ENCODE measurements around the gene SNRNP27.

SNRNP27 gene

GRCh38 chr2:69933839-69934613 lies 40.3 kb downstream of the SNRNP27 start:
- peak; percentile 80 for DNase-seq (ENCODE audit: low read depth)
- H3K4me3 ChIP-seq (ENCODE audit: low read length): peak overlapping the region; percentile 6; the same call in 1 of the 2 replicates
- TF ChIP-seq, protein P1, sequence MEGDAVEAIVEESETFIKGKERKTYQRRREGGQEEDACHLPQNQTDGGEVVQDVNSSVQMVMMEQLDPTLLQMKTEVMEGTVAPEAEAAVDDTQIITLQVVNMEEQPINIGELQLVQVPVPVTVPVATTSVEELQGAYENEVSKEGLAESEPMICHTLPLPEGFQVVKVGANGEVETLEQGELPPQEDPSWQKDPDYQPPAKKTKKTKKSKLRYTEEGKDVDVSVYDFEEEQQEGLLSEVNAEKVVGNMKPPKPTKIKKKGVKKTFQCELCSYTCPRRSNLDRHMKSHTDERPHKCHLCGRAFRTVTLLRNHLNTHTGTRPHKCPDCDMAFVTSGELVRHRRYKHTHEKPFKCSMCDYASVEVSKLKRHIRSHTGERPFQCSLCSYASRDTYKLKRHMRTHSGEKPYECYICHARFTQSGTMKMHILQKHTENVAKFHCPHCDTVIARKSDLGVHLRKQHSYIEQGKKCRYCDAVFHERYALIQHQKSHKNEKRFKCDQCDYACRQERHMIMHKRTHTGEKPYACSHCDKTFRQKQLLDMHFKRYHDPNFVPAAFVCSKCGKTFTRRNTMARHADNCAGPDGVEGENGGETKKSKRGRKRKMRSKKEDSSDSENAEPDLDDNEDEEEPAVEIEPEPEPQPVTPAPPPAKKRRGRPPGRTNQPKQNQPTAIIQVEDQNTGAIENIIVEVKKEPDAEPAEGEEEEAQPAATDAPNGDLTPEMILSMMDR (conservative IDR thresholded peaks at IDR 0.05; ENCODE audit: low read length): no peak

DNA sequence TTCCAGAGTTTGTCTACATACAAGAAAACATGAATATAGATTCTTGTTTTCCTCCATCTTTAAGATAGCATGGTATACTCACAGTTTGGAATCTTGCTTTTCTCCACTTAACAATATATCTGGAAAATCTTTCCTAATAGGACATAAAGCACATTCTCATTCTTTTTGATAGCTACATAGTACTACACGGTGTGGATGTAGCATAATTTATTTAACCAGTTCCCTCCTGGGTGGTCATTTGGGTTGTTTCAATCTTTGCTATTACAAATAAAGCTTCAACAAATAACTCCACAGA lies 40.8 kb downstream of the SNRNP27 start:
- TF ChIP-seq, protein P1 (conservative IDR thresholded peaks at IDR 0.05; ENCODE audit: low read length): no peak
- DNase-seq (ENCODE audit: low read depth): no peak
- no peak overlapping the region; the same call in none of the 2 replicates for H3K4me3 ChIP-seq (ENCODE audit: low read length)

GRCh38 chr2:69935011-69935410 lies 41.3 kb downstream of the SNRNP27 start:
- no peak overlapping the region for H3K4me3 ChIP-seq (ENCODE audit: low read length)
- TF ChIP-seq, protein P1 (conservative IDR thresholded peaks at IDR 0.05; ENCODE audit: low read length): no peak
- no peak for DNase-seq (ENCODE audit: low read depth)

DNA sequence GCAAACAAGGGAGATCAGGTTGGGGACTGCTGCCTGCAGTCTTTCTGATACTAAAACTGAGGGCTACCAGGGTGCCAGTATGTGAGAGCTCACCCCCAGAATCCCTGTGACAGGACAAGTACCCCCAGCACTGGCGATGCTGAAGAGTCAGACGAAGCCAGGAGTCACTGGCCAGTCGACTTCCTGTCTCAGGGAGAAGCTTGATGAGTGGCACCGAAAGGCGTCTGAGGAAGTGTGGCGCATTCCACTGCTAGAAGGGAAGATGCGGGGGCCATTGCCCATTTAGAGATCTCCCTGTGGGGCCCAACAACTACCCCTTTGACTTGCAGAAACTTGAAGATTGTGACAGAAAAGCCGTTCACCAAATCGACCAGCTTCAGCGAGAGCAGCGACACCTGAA lies 43.1 kb downstream of the SNRNP27 start:
- TF ChIP-seq, protein P1 (conservative IDR thresholded peaks at IDR 0.05; ENCODE audit: low read length): no peak
- H3K4me3 ChIP-seq (ENCODE audit: low read length): no peak overlapping the region
- DNase-seq (ENCODE audit: low read depth): no peak

DNA sequence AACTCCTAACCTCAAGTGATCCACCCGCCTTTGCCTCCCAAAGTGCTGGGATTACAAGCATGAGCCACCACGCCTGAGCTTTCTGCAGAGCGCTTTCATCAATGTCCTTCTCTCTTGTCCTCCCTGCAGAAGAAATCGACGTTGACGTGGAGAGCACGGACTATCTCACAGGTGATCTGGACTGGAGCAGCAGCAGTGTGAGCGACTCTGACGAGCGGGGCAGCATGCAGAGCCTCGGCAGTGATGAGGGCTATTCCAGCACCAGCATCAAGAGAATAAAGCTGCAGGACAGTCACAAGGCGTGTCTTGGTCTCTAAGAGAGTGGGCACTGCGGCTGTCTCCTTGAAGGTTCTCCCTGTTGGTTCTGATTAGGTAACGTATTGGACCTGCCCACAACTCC lies 44.2 kb downstream of the SNRNP27 start:
- no peak for DNase-seq (ENCODE audit: low read depth)
- TF ChIP-seq, protein P1 (conservative IDR thresholded peaks at IDR 0.05; ENCODE audit: low read length): no peak

GRCh38 chr2:69939722-69940121 lies 46.0 kb downstream of the SNRNP27 start:
- no peak for DNase-seq (ENCODE audit: low read depth)
- TF ChIP-seq, protein P1 (conservative IDR thresholded peaks at IDR 0.05; ENCODE audit: low read length): no peak
- no peak overlapping the region for H3K4me3 ChIP-seq (ENCODE audit: low read length)

More for the DNA sequence above, 44.2 kb downstream of the SNRNP27 start:
- H3K4me3 ChIP-seq (ENCODE audit: low read length): no peak overlapping the region

GRCh38 chr2:69940691-69941090 lies 46.9 kb downstream of the SNRNP27 start:
- no peak for DNase-seq (ENCODE audit: low read depth)
- H3K4me3 ChIP-seq (ENCODE audit: low read length): no peak overlapping the region
- TF ChIP-seq, protein P1 (conservative IDR thresholded peaks at IDR 0.05; ENCODE audit: low read length): no peak

Measured in AG10803 (cell line).